Suprapubic skin (tissue), 4 donors: Measurements from ENCODE around the gene DIAPH1.

ENCODE experiments used
- CTCF ChIP-seq, 2 donors: fragments of 200-600 bp in 1 of 2; fragments of 450-650 bp in 1 of 2; sonication (generic) in 1 of 2; IDR thresholded peaks; one replicate each; pipeline ENCODE4 v1.5.1; 2016 to 2019; ENCODE audit warnings: antibody characterized with exemption in 2 of 2, mild to moderate bottlenecking in 1 of 2, moderate library complexity in 1 of 2
- EP300 ChIP-seq: sonication (generic); formaldehyde crosslinking; IDR thresholded peaks from one replicate; pipeline ENCODE4 v1.6.1; 2017; ENCODE audit warnings: antibody characterized with exemption
- POLR2AphosphoS5 ChIP-seq, 3 donors: sonication (generic); formaldehyde crosslinking; IDR thresholded peaks; one replicate each; pipeline ENCODE4 v1.6.1; 2017; ENCODE audit warnings: antibody characterized with exemption in 3 of 3

- TF ChIP-seq CTCF (IDR thresholded peaks at IDR 0.05) (no peak), EP300 (no peak), POLR2AphosphoS5 (IDR thresholded peaks at IDR 0.05) (no peak)
Observed at GRCh38 chr5:141477815-141478214, 141.0 kb downstream of the DIAPH1 start.
